Keratinocyte (primary cell): Measurements from ENCODE around the gene SERINC5.

Experiments used
- CTCF ChIP-seq, 3 experiments: IDR thresholded peaks in 1 of 3; conservative IDR thresholded peaks in 1 of 3; optimal IDR thresholded peaks in 1 of 3; 2 replicates in 2 of 3; 3 replicates in 1 of 3; pipeline versions ENCODE3 to v1.5.1; 2011; ENCODE audit warnings: low read length in 3 of 3, mild to moderate bottlenecking in 3 of 3, moderate library complexity in 2 of 3, control low read depth in 1 of 3, inconsistent platforms in 1 of 3; ENCODE audit not compliant: insufficient read depth in 2 of 3; ENCODE audit errors: extremely low read depth in 1 of 3
- EZH2 ChIP-seq: IDR thresholded peaks from one replicate; pipeline ENCODE4 v1.6.1; 2012; ENCODE audit warnings: inconsistent platforms, mild to moderate bottlenecking, low read length, moderate library complexity

DNA sequence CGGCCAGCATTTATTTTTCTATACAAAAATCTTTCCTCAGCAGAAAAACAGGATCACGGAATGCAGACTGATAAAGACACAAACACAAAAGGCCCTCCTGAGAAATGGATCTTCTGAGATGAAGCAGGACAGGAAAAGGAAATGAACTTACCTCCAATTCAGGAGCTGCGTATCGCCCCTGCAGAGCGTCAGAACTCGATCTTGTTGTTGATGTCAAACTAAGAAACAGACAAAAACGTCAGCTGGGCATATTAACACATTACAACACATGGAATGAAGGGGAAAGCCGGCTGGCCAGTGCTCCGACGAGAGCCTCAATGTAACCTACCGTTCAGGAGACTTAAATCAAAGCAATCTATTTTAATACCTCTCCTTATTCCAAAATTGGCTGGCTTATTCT is 105.1 kb downstream of the SERINC5 start:
- no peak for TF ChIP-seq CTCF (optimal IDR thresholded peaks at IDR 0.05 in 1 of 3, IDR thresholded peaks at IDR 0.05 in 1 of 3, conservative IDR thresholded peaks at IDR 0.05 in 1 of 3; ENCODE audit: extremely low read depth in 1 of 3, insufficient read depth in 2 of 3, low read length in 3 of 3)
- TF ChIP-seq EZH2 = no peak
